Suppressor macrophage treated with lipopolysaccharide for 4 hours (primary cell): ENCODE data around the gene ZNF549.
"Not testable (repeated sequence)": the region's sequence is repeated elsewhere in the genome, so short reads cannot be mapped to it uniquely, and the experiment has no call there.

ENCODE experiments used
- DNase-seq: peaks from one replicate; pipeline ENCODE4 v3.0.0-alpha.2; 2020

Gene ZNF549

DNA sequence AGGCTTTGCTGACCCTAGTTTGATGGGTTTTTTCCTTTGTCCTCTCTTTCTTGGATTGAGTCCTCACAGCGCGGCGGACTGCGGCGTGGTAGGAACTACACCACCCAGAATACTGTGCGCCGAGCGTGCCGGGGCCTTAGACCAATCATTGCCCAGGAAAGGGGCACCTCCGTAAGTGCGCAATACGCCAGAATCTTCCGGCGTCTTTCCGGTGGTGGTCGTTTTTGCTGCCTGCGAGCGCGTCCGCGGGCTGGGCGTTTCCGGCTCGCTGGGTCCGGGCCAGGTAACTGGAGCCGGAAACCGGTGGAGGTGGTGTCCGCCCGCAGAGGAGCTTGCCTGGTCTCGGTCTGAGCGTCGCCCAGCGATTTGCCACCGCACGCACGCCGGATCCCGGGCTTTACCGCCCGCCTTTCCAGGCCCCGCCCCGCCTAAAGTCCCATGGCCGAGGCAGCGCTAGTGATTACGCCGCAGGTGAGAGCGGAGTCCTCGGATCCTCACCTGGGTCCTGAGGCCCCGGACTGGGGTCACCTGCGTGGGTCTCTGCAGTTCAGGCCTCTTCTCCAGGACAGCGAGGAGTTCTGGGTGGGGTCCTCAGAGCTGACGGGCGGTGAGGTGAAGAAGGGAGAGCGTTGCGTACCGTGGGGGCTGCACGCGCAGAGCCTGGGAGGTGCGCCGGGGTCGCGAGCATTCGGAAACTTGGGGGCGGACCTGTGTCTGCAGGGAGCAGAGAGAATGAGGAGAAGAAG lies at the start of gene ZNF549:
ZNF549 (plus strand) TSS at position 221 of the 746 bp plus-strand sequence; CDS start at position 439, 218 bp downstream.
- DNase-seq, result peak; percentile 84

DNA sequence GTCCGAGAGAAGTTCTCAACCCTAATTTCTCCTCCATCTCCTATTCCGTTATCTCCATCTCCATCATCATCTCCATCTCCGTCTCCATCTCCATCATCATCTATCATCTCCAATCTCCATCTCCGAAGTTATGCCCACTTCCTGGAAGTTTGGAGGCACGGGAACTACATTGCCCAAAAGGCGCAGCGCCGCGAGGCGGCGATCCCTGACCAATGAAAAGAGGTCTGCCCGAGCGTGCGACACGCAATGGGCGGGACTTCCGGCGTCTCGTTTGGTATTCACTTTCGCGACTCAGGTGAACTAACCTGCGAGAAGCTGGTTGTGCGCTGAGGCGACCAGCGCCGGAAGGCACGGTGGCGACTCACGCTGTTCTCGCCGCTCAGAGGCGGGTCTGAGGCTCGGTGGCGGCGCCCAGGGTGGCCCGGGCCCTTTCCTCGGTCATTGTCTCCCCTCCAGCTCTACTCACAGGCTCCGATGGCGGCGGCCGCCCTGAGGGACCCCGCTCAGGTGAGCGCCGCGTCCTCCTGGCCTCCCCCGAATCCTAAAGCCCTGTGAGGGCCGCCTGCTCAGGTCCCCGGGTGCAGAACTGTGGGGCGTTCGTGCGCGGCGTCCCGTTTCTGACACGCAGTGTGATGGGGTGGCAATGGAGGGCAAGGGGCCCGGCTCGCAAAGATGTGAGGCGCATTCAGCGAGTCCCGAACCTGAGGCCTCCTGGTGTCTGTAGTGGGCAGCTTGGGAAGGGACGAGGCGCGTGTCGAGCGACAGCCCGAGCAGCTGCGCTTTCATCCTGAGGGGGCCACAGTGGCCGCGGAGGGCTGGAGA lies 39.5 kb upstream of the ZNF549 start, which contains the start of gene ZNF419:
ZNF419 (plus strand) TSS at position 274 of the 822 bp plus-strand sequence; CDS start at position 475, 201 bp downstream.
- DNase-seq, result peak; percentile 89

DNA sequence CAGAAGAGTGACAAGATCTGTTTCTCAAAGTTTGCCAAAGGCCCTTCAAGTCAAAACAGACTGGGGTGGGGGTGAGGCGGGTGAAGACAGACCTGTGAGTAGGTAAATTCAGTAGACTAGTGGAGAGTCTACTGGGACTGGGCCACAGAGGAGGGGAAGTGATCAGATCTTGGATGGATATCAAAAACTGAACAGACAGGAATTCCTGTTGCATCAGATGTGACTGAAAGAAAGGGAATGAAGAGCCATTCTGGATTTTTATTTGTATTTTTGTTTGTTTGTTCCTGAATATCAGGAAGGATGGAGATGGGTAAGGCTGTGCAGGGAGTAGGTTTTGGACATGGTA lies 38.9 kb upstream of the ZNF549 start:
- DNase-seq, result not testable (repeated sequence)

DNA sequence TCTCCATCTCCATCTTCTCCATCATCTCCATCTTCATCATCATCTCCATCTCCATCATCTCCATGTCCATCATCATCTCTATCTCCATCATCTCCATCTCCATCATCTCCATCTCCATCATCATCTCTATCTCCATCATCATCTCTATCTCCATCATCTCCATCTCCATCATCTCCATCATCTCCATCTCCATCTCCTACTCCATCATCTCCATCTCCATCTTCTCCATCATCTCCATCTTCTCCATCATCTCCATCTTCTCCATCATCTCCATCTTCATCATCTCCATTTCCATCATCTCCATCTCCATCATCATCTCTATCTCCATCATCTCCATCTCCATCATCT lies 27.9 kb upstream of the ZNF549 start:
- DNase-seq, result not testable (repeated sequence)

DNA sequence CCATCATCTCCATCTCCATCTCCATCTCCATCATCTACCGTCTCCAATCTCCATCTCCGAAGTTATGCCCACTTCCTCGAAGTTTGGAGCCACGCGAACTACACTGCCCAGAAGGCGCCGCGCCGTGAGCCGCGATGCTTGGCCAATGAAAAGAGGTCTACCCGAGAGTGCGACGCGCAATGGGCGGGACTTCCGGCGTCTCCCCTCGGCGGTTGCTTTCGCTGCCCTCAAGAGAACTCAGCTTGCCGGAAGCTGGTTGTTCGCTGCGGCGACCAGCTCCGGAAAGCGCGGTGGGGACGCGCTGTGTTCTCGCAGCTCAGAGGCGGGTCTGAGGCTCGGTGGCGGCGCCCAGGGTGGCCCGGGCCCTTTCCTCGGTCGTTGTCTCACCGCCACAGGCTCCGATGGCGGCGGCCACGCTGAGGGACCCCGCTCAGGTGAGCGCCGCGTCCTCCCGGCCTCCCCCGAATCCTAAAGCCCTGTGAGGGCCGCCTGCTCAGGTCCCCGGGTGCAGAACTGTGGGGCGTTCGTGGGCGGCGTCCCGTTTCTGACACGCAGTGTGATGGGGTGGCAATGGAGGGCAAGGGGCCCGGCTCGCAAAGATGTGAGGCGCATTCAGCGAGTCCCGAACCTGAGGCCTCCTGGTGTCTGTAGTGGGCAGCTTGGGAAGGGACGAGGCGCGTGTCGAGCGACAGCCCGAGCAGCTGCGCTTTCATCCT lies 27.3 kb upstream of the ZNF549 start, which contains the start of gene ZNF773:
ZNF773 (plus strand) TSS at position 259 of the 716 bp plus-strand sequence; CDS start at position 402, 143 bp downstream.
- peak; percentile 97 for DNase-seq

DNA sequence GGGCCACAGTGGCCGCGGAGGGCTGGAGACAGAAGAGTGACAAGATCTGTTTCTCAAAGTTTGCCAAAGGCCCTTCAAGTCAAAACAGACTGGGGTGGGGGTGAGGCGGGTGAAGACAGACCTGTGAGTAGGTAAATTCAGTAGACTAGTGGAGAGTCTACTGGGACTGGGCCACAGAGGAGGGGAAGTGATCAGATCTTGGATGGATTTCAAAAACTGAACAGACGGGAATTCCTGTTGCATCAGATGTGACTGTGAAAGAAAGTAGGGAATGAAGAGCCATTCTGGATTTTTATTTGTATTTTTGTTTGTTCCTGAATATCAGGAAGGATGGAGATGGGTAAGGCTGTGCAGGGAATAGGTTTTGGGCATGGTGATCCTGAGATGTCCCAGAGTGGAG lies 26.8 kb upstream of the ZNF549 start:
- DNase-seq, result peak; percentile 4

DNA sequence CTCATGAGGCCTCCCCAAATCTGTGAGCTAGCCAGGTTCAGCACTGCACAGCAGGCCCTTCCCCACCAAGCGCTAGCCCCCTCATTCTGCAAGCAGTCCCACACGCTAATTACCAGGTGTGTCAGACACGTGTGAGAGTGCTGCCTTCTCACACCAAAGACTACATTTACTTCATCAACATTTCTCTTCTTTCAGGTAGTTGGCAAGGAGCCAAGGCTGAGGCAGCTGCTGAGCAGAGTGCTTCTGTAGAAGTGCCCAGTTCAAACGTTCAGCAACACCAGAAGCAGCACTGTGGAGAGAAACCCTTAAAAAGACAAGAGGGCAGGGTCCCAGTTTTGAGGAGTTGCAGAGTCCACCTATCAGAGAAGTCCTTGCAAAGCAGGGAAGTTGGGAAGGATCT lies 21.0 kb upstream of the ZNF549 start:
- no peak for DNase-seq

DNA sequence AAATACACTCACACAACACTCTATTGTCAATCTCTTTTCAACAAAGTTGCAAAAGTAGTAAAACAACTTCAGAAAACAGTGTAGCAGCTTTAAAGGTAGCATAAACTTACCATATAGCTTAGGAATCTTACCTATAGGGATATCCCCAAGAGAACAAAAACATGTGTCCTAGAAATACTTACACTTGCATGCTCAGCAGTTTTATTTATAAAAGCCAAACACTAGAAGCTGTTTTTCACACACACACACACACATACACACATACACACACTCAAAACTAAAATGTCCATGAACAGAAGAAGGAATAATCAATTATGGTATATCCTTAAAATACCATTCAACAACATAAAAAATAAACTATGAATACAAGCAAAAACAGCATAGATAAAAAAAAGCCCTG lies 15.7 kb upstream of the ZNF549 start:
- no peak for DNase-seq

DNA sequence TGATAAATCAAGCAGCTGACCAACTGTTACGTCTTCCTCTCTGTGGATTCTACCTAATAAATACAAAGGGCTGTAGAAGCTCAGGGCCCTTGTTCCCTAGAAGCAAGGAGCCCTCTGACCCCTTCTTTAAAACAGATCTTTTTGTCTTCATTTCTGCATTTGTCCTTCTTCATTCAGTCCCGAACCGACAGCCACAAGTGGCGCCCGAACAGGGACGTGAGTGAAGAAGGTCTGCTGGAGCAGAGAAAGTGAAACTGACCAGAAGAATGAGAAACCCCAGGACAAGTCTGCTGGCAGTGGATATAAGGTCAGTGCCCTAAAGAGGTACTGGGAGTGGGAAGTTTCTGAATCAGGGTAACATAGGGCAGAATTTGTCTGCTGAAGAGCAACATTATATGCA lies 14.3 kb upstream of the ZNF549 start:
- DNase-seq, result no peak

DNA sequence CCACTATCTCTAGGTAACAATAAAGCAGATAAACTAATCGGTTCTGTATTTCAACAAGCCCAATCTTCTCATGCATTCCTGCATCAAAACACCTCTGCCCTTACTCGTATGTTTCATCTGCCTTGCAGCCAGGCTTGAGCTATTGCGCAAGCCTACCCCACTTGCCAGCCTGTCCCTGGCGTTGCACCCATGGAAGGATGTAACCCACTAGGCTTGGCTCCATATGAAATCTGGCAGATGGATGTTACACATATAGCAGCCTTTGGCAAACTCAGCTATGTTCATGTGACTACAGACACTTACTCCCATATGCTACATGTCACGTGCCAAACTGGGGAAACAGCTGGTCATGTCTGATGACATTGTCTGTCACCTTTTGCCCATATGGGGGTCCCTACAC lies 11.9 kb upstream of the ZNF549 start:
- no peak for DNase-seq

DNA sequence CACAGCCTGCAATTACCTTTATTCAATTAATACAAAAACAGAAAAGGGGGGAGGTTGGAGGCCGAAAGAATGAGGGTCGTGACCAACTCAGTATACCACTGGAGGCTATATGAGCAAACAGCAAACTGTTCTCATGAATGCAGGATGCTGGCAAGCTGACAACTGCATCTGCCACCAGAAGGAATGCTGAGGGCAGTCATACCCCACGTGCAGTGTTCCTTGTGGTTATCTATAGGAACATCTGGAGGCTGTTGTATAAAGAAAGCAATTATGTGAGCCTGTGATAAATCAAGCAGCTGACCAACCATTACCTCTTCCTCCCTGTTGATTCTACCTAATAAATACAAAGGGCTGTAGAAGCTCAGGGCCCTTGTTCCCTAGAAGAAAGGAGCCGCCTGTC lies 9.1 kb upstream of the ZNF549 start:
- DNase-seq, result not testable (repeated sequence)

DNA sequence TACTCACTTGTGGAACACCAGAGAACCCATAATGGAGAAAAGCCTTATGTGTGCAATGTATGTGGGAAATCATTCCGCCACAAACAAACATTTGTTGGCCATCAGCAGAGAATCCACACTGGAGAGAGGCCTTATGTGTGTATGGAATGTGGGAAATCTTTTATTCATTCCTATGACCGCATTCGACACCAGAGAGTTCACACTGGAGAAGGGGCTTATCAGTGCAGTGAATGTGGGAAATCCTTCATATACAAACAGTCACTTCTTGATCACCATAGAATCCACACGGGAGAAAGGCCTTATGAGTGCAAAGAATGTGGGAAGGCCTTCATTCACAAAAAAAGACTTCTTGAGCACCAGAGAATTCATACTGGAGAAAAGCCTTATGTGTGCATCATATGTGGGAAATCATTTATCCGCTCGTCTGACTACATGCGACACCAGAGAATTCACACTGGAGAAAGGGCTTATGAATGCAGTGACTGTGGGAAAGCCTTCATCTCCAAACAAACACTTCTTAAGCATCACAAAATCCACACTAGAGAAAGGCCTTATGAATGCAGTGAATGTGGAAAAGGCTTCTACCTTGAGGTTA lies 10.9 kb downstream of the ZNF549 start:
- no peak for DNase-seq

DNA sequence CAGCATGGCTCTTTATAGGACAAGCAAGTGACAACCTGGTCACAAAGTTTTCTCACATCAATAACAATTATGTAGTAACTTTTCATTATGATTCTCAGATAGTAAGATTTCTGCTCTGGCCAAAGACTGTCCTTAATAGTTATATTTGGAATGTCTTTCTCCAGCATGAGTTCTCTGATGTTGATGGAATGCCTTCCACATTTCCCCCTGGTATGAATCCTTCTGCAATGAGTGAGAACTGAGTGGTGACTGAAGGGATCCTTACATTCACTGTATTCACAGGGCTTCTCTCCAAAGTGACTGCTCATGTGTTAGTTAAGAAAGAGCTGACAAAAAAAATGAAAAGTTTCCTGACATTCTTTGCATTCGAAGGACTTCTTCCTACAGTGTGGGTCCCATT lies 19.4 kb downstream of the ZNF549 start:
- no peak for DNase-seq

DNA sequence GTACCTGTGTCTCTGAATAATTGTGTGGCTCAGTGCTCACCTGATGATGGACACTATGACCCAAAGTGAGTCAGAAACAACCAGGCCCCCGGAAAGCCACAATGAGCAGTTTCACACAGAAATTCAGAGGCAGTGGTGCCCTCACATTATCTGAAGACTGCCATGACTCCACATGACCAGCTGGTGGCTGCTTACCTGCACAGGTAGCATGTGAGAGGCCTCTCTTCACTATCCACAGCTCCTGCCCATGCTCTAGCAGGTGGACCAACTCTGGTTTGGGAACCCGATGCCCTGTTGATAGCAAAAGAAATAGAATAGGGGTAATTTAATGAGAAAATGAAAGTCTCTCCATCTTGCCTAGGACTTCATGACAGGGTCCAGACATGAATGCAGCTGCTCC lies 25.3 kb downstream of the ZNF549 start:
- DNase-seq, result no peak

DNA sequence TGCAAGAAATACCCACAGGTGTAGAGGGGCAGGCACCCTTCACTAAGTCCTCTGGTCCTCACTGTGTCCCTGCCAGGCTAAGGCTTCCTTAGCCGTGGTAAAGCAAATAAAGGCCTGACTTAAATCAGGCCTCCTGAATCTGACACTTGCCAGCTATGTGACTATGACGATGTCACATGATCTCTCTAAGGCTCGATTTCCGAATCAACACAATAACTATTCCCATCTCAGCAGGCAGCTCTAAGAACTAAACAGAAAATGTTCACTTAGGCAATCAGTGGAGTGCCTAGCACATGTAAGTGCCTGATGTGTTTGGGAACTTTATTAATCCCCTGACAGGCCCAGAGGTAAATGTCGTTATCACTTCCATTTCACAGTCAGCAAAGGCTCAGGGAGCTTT lies 30.5 kb downstream of the ZNF549 start:
- no peak for DNase-seq

DNA sequence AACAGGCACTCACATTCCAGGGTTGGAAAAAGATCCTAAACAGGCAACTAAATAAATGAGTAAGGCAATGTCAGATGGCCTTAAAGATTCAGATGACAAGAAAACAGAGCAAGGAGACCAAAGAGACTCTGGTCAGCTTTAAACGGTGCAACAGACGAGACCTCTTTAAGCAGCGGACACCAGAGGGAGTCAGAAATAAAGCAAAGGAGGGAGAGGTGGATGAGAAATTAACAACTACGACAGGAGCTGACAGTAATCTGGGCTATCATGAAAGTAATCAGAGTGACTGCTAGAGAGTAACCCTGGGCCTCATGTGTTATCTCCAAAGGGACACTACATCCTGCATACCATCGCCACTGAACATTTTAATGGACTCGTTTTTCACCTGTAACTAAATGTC lies 31.4 kb downstream of the ZNF549 start:
- DNase-seq, result no peak

DNA sequence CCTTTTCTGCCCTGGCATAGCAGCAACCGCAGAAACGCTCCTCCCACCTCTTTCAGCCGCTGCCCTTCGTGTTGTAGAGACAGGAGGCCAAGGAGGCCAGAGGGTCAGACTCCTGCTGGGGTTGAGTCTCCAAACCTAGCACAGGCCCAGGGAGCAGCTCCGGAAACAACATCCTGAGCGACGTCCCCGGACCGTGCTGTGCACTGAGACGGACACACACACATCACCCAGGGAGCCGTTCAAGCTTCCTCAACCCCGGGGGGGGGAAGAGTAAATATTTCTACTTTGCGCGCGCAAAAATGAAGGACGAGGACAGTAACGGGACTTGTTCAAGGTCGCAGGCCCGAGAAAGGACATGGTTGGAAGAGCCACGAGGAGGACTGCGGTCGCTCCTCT lies 31.9 kb downstream of the ZNF549 start:
- no peak for DNase-seq

DNA sequence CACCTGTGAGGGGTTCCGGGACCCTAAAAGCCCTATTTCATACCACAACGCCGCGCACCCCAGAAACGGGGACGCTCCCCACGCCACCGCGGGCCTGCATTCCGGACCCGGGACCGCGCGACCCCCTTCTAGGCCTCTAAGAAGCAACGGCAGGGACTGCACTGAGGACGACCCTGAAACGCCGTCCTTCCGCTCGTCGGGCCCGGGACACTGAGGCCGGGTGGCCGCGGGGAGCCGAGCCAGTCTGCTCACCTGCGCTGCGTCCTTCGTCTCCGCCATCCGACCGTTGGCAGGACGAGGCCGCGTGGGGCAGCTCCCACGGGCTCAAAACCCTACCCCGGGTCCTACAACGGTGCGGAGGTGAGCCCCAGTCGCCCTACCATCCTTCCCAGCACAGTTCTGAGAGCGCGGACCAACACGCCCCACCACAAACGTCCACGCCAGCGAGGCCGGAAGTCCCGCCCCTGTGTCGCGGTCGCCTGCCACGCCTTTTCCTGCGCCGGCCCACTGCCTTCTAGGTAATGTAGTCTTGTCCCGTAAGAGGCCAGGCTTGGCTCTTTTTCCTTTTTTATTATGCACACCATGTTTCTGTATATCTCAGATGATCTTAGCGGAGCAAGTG lies 32.4 kb downstream of the ZNF549 start, which contains the start of gene ZNF550:
ZNF550 (minus strand) TSS at position 460 of the 622 bp plus-strand sequence; CDS start at position 279, 181 bp downstream.
- peak; percentile 86 for DNase-seq

DNA sequence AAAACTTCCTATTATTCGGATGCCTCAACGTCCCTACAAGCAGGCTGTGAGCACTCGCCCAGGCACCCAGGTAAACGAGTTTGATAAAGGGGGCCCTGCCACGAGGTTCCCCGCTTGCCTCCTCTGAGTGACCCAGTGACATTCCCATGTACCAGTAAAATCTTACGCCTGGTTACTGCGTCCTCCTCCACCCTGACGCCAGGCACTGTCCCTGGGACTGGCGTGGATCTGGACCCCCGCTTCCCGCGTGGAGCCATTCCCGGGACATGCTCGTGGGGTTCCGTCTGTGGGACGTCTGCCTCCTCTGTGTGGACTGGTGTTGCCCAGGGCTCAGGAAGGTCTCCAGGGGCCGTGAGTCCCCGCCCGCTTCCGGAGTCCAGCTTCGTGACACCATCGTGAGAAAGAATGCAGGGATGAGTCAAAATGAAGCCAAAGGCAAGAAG lies 32.9 kb downstream of the ZNF549 start:
- no peak for DNase-seq

DNA sequence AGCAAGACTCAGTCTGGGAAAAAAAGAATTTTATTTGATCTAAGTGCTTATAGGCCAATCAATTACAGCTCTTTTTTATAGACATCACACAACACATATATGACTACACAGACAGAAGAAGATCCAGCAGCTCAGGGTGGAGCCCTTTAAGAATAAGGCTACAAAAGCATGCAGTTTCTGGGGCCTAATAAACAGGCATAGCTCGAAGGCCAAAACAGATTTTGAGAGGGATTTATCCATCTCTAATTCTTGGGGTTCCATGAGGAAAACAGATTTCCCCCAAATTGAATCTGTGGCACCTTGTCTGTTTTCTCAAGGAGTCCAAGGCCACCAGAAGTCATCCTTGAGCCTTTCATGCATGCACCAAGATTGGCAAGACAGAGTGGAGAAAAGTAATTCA lies 36.4 kb downstream of the ZNF549 start:
- no peak for DNase-seq

DNA sequence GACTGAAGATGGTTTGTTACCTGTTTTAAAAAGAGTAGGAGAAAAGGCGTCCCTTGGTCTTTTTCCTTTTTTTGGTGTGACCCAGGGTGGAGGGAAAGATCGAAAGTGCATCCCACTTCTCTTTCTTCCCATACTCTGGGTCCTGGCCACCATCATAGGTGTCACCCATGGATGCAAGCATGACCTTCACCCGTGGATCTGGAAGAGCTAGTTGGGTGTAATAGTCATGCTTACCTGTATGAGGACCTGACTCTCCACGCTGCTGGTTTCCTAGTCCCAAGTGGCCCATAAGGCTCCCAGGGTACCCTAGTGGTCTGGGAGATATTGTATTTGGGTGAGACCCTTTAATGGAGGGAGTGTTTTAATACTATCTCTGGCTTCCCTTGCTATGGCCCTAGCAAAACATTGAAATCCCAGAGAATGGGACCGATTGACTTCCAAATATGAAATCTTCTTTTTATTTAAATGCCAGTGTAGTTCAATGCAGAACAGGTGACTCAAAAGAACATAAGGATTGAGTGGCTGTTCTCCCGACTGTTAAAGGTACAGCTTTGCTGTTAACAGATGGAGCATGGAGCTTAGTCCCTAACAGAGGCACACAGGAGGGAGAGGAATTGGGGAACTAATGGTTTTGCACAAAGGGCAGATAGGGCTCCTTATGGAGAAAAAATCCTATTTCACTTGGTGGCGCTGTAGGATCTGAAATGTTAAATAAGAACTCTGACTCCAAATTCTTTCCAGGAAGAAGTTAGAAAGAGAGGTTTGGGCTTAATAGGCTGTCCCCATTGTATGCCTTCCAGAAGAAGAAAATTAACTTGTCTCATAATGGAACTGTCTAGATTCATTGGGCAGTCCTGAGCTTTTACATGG lies 39.5 kb downstream of the ZNF549 start:
- DNase-seq, result peak; percentile 36
